Fibroblast of upper back skin (primary cell): ENCODE measurements around the gene PFKFB4.

Source experiments
- DNase-seq: peaks from one replicate; pipeline ENCODE4 v3.0.0-alpha.2; 2013

Gene PFKFB4

DNA sequence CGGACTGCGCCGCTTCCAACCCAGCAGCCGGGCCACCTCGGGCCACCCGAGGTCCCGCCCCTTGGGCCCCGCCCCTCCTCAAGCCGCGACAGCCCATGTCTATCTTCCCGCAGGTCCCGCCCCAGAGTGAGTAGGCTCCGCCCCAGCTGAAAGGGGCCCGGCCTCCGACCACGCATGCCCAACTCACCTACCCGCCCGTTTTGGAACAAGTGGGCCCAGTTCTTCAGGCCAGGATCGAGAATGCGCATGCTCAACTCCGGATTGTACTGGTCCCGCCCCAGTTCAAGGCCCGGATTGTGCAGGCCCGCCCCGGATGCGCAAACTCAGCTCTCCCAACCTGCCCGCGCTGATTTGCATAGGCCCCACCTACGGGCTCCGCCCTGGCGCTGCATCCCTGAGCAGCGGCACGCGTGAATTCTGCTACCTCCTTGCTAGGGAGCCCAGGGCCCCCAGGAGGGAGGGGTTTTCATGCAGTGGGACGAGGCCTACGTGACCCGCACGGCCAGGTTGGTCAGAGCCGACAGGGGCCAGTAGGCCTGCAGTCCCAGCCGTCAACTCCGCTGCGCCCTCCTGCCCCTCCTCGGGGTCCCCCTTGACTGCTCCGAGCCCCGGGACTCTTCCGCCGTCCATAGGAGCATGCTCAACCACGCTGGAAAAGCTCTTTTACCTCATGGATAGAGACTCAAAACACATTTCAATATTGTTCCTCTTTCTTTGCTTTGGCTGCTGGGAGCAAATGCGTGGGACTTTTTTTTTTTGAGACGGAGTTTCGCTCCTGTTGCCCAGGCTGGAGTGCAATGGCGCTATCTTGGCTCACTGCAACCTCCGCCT is at the start of gene PFKFB4:
Gene PFKFB4, minus strand, starts transcription at position 8 of the 831 bp plus-strand sequence. CDS start 26 bp downstream, outside the sequence.
- peak; percentile 99 for DNase-seq

DNA sequence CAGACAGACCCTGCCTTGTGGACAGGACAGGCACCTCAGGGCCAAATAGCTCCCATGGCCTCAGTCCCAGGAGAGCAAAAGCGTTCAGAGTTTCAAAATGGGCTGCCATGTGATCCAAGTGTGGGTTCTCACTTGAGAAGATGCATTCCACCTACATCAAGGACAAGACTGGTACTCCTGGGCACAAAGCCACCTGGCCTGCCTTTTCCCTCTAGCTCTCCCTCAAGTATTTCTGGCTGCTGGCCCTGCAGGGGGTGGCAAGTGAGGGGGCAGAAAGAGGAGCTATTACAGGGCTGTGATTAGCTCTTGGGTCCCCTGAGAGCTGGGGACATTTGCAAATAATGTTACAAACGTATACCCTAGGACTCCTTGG is 45.0 kb upstream of the PFKFB4 start:
- DNase-seq = no peak

DNA sequence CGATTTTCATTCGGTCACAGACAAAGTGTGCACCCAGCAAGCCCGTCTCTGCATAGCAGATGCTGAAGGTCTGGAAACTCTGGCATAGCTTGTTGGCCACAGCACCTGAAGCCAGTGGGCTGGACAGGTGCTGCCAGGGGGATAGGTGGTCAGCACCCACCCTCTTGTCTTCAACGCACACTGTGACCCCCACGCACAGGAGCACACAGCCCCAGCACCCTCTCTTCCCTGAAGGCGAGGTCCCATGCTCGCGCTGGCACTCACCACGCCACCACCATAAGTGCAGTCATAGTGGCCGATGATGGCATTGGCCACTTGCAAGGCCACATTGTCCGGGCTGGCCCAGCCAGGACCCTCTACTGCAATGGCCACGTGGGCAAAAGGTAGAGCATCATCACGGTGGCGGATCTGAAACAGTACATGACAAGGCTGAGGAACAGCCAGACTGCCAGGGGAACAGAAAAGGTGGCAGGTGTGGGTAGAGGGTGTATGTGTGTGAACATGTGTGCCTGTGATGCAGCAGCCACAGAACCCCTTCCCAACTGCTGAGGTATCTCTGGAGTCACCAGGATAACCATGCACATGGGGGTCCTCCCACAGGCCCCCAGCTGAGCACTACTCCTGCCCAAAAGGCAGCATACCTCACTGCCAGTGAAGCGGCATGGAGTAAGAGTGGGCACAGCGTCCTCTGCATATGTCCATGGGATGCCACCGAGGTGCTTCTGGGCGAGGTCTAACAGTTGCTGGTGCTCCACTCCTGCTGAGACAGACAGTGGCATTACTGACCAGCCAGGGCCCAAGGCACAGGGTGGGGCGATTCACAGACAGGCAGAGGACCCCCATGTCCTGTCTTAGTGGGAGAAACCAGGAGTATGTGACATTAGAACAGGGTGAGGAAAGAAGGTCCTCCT is 44.4 kb upstream of the PFKFB4 start:
- no peak for DNase-seq

DNA sequence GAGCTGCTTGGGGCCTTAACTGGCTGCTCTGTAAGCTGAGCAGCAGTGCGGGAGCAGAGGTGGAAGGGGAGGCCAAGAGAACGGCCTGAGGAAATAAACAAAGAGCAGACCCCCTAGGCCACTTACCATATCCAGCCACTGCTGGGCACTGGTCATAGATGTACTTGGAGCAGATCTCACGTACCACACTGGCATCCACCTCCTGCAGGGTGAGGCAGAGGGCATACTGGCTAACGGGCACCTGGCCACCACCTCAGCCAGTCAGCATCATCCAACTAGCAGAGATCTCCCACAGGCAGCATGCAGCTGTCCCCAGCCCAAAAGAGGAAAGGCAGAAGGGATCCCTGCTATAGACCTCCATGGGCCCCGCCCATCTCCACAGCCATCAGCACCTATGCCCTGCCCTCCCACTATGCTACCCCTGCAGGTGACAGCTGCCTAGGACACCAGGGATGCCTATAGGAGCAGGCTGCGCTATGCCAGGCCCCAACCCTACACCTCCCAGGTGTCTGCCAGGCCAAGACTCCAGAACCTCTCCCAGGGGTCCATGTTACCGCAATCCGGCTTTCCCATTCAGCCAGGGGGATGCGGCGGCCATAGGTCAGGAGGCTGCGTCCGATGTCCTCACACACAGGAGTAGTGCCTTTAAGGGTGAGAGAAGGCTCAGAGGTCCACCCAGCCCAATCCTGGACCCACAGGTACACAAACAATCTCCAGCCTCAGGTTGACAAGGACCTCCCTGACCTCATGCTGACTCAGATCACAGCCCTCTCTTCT is 43.1 kb upstream of the PFKFB4 start:
- DNase-seq = no peak

DNA sequence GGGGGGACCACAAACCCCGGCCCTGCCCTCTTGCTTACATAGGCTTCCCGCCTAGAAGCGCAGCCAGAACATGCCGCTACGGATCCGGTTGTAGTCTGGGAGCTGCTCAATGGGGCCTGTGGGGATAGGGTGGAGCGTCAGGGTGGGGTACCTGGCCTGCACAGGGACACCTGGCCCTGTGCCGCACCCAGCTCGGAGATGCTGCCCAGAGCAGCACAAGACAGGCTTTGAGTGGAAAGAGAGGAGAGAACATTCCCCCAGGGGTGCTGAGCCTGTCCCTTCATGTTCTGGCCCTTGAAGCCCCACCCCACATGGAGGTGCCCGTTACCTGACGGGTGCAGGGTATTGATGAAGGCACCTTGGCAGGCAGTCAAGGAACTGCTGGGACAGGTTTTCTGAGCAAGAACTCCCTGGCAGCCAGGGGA is 42.5 kb upstream of the PFKFB4 start:
- DNase-seq = no peak

DNA sequence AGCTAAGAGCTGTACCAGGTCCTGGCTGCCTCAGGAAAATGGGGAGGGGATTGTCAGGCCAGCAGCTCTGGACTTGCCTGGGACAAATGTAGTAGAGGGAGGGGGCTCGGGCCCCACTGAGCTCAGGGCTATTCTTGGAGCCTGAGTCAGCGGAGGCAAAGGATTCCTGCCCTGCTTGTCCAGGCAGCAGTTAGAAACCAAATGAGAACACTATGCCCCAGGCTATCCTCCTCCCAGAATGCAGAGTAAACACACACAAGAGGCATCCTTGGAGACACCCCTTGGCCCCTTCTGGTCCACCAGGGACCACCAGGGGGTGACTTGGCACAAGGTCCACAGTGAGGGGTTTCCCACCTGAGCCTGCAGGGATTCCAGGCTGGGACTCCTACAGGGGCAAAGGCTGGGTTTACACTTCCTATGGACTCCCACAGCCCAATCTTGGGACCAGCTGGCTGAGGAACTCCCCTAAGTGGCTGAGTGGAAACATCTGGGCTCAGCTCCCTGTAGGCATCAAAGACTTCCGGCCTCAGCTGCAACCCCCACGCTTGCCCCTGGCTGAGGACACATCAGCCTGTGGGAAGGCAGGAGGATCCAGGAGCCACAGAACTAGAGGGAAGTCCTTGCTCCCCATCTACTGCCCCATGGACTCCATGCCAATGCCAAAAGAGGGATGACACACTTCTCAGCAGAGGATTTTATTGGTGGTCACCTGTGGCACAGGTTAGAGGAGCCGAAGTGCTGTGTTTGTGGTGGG is 41.9 kb upstream of the PFKFB4 start:
- DNase-seq = peak; percentile 92

DNA sequence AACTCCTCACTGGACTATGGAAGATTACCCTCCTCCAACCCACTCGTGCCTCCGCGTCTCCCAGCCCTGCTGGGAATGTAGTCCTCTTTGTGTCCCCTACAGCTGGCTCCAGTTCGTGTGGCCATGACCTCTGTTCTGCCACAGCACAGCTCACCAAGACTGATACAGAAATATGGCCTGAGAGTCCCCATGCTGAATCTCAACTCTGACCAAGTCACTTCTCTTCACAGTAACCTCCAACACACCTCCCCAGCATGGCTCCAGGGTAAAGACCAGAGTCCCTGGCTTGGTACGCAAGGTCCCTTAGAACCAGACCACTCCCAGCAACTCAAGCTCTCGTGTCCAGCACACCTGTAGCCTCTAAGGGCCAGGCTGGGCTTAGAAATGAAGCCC is 40.8 kb upstream of the PFKFB4 start:
- DNase-seq = no peak

DNA sequence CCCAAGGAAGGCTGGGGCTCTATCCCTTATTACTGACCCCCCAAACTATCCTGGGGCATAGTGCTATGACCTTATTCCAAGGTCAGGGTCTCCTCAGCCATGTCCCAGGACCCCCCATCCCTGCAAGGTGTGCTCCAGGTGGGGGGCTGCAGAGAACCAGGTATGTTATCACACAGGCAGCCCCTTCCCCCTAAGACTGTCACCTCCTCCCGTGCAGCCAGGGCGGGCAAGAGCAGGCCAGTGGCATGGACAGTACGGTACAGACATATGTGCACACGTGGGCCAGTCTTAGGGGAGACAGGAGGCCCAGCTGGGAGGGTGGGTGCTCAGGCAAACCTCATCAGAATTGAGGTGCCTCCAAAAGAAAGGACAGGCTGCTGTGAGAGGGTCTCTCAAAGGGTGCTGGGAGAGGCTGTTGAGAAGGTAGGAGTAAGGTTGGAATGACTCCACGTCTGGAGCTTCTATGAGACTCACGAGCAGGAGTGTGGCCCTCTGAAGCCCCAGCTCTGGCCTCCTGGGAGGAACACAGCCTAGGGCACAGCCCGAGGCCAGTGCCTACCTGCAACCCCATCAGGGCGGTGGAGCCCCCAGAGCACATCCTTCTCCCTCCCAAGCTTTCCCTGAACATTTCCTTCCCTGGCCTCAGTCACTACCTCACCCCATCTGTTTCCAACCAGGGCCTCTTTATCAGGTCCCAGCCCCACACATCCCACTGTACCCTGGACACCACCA is 40.2 kb upstream of the PFKFB4 start:
- DNase-seq = no peak

DNA sequence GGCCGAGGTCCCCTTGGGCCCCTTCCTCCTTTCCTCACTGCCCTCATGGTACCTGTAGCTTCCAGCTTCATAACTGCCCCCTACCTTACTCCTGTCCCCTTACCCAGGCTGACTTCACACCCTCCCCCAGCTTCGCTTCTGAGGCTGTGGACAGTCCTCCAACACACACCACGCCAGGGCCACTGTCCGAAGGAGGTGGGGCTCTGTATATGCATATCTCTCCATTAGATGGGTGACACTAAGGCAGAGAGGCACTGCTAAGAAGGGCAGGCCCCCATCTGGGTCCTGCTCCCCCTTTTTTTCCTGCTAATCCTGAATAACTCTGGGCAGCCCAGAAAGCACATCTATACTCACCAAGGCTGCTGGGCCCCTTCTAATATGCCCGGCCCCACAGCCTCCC is 39.6 kb upstream of the PFKFB4 start:
- no peak for DNase-seq

DNA sequence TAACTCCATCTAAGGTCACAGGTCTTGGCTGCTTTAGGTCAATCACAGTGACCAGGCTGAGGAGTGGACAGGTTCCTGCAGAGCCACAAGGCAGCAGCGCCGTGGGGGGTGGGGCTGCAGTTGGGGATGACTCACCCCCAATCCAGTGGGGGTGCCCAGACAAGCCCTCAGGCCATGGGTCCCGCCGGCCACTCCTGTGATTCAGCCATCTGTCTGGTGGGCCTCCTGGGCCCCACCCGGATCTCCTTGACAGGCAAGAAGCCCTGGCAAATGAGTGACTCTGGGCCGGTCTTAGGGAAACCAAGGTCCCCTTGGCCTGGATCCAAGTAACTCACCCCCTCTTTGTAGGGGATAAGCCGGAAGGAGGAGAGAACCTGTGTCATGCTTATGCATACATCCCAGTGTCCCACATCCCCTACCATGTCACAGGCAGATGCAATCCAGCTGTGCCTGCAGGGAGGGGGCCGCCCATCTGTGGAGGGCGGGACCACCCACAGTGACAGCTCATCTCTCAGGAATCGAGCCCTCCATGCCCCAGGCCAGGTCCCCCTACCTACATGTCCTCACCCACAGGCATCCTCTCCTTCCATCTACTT is 39.0 kb upstream of the PFKFB4 start:
- peak; percentile 91 for DNase-seq

DNA sequence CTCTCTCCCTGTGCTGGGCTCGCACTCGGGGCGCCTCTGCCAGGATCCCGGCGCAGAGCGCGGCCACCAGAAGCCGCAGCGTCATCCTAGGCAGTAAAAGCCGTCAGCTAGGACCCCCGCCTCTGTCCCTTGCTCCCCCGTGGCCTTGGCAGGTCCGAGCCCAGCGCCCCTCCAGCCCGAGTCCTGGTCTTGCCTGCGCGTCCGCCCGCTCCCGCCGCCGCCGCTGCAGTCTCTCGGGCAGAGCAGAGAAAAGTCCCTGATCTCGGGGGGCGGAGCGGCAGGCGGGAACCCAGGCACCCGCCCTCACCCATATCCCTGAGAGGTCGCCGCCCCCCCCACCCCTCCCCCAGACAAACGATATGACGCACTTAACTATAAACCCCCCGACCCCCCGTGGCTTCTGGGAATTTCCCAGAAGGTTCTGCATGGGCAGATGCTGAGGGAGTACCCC is 38.5 kb upstream of the PFKFB4 start, which contains the start of gene COL7A1:
Gene COL7A1, minus strand, starts transcription at position 255 of the 451 bp plus-strand sequence. Its CDS starts 170 bp downstream, at position 85.
- no peak for DNase-seq

DNA sequence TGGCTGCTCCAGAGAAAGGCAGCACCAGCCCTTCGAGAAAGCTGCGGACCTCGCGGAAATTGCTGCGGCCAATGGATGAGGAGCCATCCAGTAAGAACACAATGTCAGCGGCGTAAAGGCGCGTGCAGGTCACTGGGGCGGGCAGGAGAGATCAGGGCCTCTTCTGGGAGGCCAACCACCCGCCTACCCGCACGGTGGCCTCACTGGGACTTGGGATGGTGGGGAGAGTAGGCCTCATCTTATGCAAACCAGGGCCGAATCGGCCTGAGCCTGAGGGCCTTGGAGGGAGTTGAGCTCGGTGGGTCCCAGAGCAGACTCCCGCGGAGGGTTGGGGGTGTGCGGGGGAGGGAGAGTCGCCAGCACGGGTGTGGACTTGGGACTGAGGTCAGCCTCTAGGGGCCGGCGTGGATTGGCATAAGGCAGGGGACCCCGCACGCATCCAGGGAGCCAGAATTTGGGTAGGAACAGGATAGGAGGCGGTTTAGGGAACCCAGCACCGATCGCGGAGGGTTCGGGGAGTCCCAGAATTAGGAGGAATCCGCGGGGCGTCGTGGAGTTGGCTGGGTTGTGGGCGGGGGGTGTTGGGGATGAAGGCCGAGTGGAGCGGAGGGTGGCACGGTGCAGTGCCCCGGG is 37.9 kb upstream of the PFKFB4 start:
- no peak for DNase-seq

DNA sequence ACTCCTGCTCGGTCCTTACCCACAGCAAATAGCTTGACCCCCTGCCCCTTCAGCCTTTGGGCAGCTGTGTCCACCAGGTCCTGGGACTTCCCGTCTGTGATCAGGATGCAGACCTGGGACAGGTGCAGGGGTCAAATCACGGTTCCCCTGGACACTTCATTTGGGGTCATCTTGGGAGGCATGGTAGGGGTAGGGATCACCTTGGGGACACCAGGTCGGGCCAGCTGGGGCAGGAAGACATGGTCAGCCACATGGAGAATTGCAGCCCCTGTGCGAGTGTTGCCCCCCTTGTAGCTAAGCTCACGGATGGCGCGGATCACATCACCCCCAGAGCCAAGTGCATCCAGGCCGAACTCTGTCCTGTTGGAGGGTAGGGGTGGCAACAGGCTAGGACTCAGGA is 36.7 kb upstream of the PFKFB4 start:
- DNase-seq = no peak

DNA sequence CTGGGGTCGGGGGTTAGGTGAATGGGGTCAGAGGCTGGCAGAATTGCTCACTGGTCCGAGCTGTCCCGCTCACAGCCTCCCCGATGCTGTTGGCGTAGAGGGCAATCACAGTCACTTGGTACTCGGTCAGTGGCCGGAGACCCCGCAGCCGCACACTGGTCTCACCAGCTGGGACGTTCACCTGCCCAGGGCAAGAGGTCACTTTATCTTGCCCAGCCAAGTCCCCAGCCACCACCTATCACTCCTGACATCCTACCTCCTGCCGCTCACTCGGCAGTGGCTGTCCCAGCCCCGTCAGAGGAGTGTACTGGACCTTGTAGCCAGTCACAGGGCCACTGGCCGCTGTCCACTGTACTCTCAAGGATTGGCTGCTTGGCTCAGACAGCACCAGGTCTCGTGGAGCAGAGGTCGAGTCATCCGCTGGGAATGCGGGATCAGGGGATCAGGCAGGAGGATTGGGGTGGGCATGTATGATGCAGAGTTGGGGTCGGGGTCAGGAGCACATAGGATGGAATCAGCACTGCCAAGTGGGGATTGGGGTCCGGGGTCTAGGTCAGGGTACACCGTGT is 36.0 kb upstream of the PFKFB4 start:
- no peak for DNase-seq

DNA sequence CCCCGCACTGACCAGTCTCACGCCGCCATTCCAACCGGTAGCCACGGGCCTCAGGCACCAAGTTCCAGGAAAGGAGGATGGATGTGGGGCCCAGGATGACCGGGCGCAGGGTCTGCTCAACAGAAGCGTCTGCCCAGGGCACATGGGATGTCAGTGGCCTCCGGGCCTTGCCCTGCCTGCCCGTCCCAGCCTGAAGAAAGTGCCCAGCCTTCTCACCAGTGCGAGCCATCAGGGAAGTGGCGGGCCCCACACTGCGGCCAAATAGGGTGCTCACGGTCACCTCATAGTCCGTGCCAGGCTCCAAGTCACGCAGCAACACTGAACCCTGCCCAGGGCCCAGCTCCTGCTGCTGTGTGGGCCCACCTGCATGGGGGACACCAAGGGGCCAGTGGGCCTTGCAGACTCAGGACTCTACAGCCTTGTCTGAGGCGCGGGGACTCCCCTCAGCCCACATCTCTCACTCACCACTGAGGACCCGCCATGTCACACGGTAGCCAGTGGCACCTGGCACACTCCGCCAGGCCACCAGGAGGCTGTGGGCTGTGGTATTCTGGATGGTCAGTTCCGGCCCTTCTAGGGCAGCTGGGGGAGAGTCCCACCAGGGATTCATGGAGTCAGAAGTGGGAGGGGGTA is 35.4 kb upstream of the PFKFB4 start:
- DNase-seq = no peak

DNA sequence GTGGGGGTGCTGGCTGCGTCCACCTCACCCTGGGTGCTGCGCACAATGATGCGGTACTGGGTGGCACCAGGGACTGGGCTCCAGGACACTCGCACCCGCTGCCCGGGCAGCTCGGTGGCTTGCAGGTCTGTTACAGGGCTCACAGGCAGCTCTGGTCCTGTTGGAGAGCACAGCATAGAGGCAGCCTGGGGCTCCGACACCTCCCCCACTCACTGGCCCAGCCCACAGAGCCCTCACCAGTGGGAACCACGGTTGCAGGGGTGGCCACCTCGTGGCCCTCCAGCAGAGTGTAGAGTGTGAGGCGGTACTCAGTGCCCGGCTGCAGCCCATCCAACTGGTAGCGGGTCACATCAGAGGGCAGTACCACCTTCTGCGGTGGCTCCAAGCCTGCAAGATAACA is 34.8 kb upstream of the PFKFB4 start:
- DNase-seq = no peak

DNA sequence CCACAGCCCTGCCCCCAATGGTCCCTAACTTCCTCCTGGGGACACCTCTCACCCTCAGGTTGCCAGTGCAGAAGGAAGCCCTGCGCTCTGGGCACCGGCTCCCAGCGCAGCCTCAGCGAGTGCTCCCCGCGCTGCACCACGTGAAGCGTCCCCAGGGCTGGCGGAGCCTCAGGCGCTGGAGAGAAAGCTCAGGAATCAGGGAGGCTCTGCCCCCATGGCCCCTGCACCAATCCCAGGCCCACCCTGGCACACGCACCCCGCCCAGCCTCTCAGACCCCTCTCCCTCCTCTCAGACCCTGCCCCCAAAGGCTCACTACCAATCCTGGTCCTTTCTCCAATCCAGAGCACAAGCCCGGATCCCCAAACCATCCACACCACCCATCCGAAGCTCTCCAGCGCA is 31.6 kb upstream of the PFKFB4 start:
- no peak for DNase-seq

DNA sequence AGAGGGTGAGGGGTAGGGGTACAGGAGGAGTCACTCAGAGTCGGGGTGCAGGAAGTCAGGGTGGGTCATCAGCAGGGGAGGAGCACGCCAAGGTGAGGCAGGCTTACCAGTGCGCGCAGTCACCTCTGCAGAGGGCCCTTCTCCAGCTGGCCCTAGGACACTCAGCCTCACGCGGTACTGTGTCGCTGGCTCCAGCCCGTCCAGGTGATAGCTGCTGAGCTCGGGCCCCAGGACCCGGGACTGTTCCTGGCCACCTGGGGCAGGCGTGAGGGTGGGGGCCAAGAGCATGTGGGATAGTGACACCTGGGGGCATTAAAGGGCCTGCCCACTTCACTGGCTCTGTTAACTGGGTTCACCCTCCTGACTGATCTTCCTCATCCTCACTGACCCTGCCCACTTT is 31.1 kb upstream of the PFKFB4 start:
- DNase-seq = no peak

DNA sequence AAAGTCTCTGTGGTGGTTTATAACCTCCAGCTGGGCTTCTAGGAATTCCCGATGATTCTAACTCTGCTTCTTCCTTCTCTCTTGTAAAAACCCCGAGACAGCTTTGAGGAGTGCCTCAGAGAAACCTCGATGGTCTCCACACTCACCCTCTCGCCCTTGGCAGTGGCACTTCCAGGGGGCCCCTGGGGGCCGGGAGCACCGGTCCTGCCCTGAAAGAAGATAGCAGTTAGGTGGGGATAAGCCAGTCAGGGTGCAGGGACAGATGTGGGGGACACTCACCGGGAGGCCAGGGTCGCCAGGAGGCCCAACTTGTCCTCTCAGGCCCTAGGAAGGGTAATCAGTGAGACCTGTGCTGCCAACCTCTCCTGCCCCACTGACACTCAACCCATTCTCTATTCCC is 28.8 kb upstream of the PFKFB4 start:
- no peak for DNase-seq

DNA sequence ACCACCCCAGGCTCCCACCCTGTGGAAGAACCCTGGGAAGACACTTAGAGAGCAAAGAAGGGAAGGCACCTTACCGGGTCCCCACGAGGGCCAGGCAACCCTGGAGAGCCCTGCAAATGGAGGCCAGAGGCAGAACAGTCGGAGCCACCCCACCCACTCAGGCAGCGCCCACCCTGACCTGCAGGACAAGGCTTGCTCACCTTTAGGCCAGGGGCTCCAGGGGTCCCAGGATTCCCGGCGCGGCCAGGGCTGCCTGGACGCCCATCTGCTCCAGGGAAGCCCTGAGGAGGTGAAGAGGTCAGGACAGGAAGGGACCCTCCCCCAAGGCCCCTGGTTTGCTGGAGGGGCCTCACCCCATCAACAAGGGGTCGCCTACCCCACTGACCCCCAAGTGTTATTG is 28.2 kb upstream of the PFKFB4 start:
- DNase-seq = no peak
